Hepatocyte (in vitro differentiated cells): Measurements from ENCODE around the gene ASAP2. TPM values are rescaled to one million over a fixed set of nuclear protein-coding genes. Genes with fewer than 3 reads are reported as not detected.

Experiments used
- DNase-seq: peaks from one replicate; pipeline ENCODE4 v3.0.0-alpha.2; 2016; ENCODE audit warnings: low spot score
- H2AFZ ChIP-seq: fragments of 200-600 bp; sonication (generic); 2 replicates; pipeline ENCODE4 v1.6.0; 2016; ENCODE audit warnings: antibody characterized with exemption, mild to moderate bottlenecking
- H3K27ac ChIP-seq: fragments of 200-600 bp; sonication (generic); 2 replicates; pipeline ENCODE4 v1.5.1; 2016; ENCODE audit warnings: mild to moderate bottlenecking
- H3K27me3 ChIP-seq: fragments of 200-600 bp; sonication (generic); 2 replicates; pipeline ENCODE4 v1.6.1; 2016
- H3K36me3 ChIP-seq: fragments of 200-600 bp; sonication (generic); replicated peaks from 2 replicates; pipeline ENCODE4 v1.5.1; 2016; ENCODE audit warnings: low read depth; ENCODE audit not compliant: insufficient read depth
- H3K4me1 ChIP-seq: fragments of 200-600 bp; sonication (generic); 2 replicates; pipeline ENCODE4 v1.5.1; 2016; ENCODE audit warnings: mild to moderate bottlenecking, moderate library complexity; ENCODE audit not compliant: insufficient read depth
- H3K4me2 ChIP-seq: fragments of 200-600 bp; sonication (generic); 2 replicates; pipeline ENCODE4 v1.6.0; 2016
- H3K4me3 ChIP-seq: fragments of 200-600 bp; sonication (generic); 2 replicates; pipeline ENCODE4 v1.5.1; 2016; ENCODE audit warnings: mild to moderate bottlenecking
- H3K79me2 ChIP-seq: fragments of 200-600 bp; sonication (generic); 2 replicates; pipeline ENCODE4 v1.6.0; 2017; ENCODE audit warnings: mild to moderate bottlenecking
- H3K9me2 ChIP-seq: fragments of 200-600 bp; sonication (generic); replicated peaks from 2 replicates; pipeline ENCODE4 v1.6.0; 2017; ENCODE audit warnings: mild to moderate bottlenecking; ENCODE audit not compliant: insufficient read depth
- H3K9me3 ChIP-seq: fragments of 200-600 bp; sonication (generic); 2 replicates; pipeline ENCODE4 v1.5.1; 2016; ENCODE audit warnings: low read depth, mild to moderate bottlenecking
- H4K20me1 ChIP-seq: fragments of 200-600 bp; sonication (generic); 2 replicates; pipeline ENCODE4 v1.6.0; 2016; ENCODE audit warnings: mild to moderate bottlenecking; ENCODE audit not compliant: insufficient read depth, poor library complexity, severe bottlenecking
- CTCF ChIP-seq: fragments of 200-600 bp; sonication (generic); IDR thresholded peaks from 2 replicates; pipeline ENCODE4 v1.5.1; 2016; ENCODE audit warnings: antibody characterized with exemption, mild to moderate bottlenecking; ENCODE audit not compliant: poor library complexity
- EZH2 ChIP-seq: fragments of 200-600 bp; sonication (generic); IDR thresholded peaks from 2 replicates; pipeline ENCODE4 v1.6.1; 2016; ENCODE audit warnings: antibody characterized with exemption, mild to moderate bottlenecking, borderline replicate concordance
- EZH2phosphoT487 ChIP-seq: fragments of 200-600 bp; sonication (generic); IDR thresholded peaks from one replicate; pipeline ENCODE4 v1.6.1; 2018; ENCODE audit warnings: antibody characterized with exemption, mild to moderate bottlenecking, low read depth, moderate library complexity; ENCODE audit not compliant: unreplicated experiment, severe bottlenecking
- WGBS: methylation state at CpG from one replicate; pipeline ENCODE4 v1.1.6; 2016; ENCODE audit warnings: low lambda C conversion rate; ENCODE audit errors: missing lambda C conversion rate; 5-methylcytosine and 5-hydroxymethylcytosine counted together
- polyA plus RNA-seq: library from polyadenylated mRNA; unstranded; fragments of >200 nt; fragmentation: Nextera tagmentation; extraction: Ambion mirVana; gene quantifications from 2 replicates; pipeline ENCODE4 v1.2.1, GENCODE V29; 2016
- total RNA-seq: library from RNA; depleted of rRNA; stranded (reverse); fragments of >200 nt; gene quantifications from 2 replicates; pipeline ENCODE4 v1.2.3, GENCODE V29; 2014

The ASAP2 gene
- total and polyA plus RNA-seq, 2 experiments from 2014 or later, result 13.7 to 21.3 TPM

- H3K79me2 ChIP-seq, result peaks cover 67% of the 10 kb centered on the region
- H3K4me3 ChIP-seq, result no peak overlapping the region
- no peak overlapping the region for H3K27ac ChIP-seq
- peaks cover 6% of the 10 kb centered on the region for H4K20me1 ChIP-seq
- no peak for TF ChIP-seq CTCF
- no peak for TF ChIP-seq EZH2phosphoT487
- TF ChIP-seq EZH2, result no peak
- no peak overlapping the region for H2AFZ ChIP-seq
- no peak overlapping the region for H3K4me2 ChIP-seq
- H3K9me3 ChIP-seq, result peaks cover 6% of the 10 kb centered on the region
- no peaks in the 10 kb centered on the region for H3K27me3 ChIP-seq
- H3K9me2 ChIP-seq, result no peaks in the 10 kb centered on the region
- no peaks in the 10 kb centered on the region for H3K4me1 ChIP-seq
- 82% methylated on average over 3 of the region's 3 CpGs for WGBS
- DNase-seq, result no peak
- H3K36me3 ChIP-seq, result no peaks in the 10 kb centered on the region
These were observed 68.8 kb downstream of the ASAP2 start for GRCh38 chr2:9275399-9275798.

- Histone ChIP-seq H3K4me2 (no peak overlapping the region), H2AFZ (no peak overlapping the region), H3K79me2 (peaks cover 65% of the 10 kb centered on the region), H3K9me3 (peaks cover 6% of the 10 kb centered on the region), H3K4me3 (no peak overlapping the region), H3K27me3 (no peaks in the 10 kb centered on the region), H3K36me3 (no peaks in the 10 kb centered on the region), H3K27ac (no peak overlapping the region), H3K9me2 (no peaks in the 10 kb centered on the region), H3K4me1 (no peaks in the 10 kb centered on the region), H4K20me1 (peaks cover 6% of the 10 kb centered on the region)
- WGBS, result 82% methylated on average over 2 of the region's 2 CpGs
- no peak for TF ChIP-seq CTCF
- TF ChIP-seq EZH2, result no peak
- TF ChIP-seq EZH2phosphoT487, result no peak
- no peak for DNase-seq
These were observed 69.5 kb downstream of the ASAP2 start for GRCh38 chr2:9276074-9276473.

GRCh38 chr2:9276901-9277451, 70.4 kb downstream of the ASAP2 start:
- Histone ChIP-seq H4K20me1 (peaks cover 6% of the 10 kb centered on the region), H3K27ac (no peak overlapping the region), H3K4me1 (no peaks in the 10 kb centered on the region), H3K4me3 (no peak overlapping the region), H3K36me3 (no peaks in the 10 kb centered on the region), H3K4me2 (no peak overlapping the region), H2AFZ (no peak overlapping the region), H3K9me3 (peaks cover 6% of the 10 kb centered on the region), H3K9me2 (no peaks in the 10 kb centered on the region), H3K79me2 (peaks cover 57% of the 10 kb centered on the region), H3K27me3 (no peaks in the 10 kb centered on the region)
- WGBS, result 92% methylated on average over 9 of the region's 9 CpGs
- TF ChIP-seq EZH2 (no peak), EZH2phosphoT487 (no peak), CTCF (no peak)
- no peak for DNase-seq
